Stimulated activated CD4-positive, alpha-beta T cell treated with anti-CD3 and anti-CD28 coated beads, Interleukin-2, amount 100 ng/mL, for 4 hours (primary cell): ENCODE data around the gene CHST3.

ENCODE experiments used
- DNase-seq: peaks from one replicate; pipeline ENCODE4 v3.0.0-alpha.2; 2020; ENCODE audit warnings: low read depth

The CHST3 gene

DNA sequence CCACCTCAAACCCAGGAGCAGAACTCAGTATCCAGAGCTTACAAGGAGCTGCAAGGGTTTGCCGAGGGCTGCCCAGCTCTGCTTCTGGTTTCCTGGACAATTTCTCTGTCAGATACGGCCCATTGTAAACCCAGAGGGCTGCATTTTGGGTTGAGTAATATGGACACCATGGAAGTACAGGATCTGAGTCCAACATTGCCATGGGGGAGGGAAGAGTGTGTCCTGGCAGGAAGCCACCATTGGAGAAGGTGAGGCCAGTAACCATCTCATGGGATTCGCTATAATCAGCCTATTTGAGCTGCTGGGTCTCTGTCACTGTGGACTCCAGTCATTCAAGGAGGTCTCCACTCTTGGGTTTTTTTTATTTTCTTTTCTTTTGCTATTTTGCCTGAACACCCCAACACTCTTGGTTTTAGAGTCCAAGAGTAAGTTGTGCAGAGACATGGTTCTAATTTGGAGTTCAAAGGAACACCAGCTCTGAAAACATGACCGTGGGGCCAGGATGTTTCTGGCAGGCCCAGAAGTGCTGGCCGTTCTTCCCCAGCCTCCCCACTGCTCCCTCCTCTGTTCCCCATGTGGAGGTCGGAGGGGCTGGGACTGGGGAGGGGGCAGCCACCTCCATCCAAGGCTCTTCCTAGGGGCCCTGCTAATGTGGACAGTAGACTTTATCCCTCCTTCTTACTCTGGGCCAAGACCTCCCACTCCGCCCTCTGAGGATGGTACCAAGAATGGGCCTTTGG, 46.2 kb downstream of the CHST3 start:
- DNase-seq: no peak

DNA sequence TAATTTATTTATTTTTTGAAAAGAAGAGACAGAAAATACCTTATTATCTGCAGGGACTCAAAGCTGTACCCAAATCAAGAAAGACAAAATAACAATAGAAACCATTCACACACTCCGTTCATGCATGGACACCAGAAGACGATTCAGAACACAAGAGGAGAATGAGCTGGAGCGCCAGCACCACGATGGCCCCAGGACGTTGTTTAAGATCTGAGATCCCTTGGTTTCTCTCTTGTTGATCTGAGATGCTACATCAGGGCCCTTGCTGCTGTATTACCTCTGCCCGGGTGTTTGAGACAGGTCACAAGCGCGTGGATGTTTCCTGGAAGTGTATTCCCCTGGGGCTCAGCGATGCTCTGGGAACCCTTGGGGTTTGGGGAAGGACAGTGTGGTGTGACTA, 46.8 kb downstream of the CHST3 start:
- no peak for DNase-seq

DNA sequence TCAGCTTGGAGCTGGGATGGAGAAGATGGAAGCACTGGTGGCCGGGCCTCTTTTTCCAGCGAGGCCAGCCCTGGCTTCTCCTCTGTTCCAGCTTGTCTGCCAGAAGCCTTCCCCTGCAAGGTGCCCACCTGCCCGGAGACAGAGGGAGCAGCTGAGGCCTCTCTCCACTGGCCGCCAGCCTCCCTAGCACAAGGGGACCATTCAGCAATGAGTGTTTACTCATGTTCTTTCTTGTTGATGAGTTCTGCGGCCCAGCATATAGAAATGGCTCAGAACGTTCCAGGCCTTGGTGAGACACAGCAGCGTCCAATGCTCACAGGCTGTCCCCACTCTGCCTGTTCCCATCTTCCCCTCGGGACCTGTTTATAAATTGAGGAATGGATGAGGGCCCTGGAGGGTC, 47.3 kb downstream of the CHST3 start:
- DNase-seq: no peak

DNA sequence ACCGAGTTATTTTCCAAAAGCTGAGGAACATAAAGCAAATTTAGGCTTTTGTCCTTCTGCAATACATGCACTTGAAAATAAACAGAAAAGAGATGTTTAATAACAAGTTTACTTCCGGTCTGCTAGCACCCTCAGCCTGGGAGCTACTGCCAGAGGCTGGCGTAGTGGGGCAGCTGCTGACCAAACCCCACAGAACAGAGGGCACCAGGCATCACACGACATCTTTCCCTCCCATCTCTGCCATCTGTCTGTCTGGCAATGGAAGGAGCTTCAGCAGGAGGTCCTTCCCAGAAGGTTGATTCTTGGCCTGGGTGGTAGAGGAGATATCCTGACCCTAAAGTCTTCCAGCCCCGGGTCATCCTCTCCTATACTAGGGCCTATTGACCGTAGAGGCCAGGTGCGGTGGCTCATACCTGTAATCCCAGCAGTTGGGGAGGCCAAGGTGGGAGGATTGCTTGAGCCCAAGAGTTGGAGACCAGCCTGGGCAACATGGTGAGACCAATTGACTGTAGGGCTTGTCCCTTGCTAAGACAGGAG, 47.8 kb downstream of the CHST3 start:
- DNase-seq: no peak

DNA sequence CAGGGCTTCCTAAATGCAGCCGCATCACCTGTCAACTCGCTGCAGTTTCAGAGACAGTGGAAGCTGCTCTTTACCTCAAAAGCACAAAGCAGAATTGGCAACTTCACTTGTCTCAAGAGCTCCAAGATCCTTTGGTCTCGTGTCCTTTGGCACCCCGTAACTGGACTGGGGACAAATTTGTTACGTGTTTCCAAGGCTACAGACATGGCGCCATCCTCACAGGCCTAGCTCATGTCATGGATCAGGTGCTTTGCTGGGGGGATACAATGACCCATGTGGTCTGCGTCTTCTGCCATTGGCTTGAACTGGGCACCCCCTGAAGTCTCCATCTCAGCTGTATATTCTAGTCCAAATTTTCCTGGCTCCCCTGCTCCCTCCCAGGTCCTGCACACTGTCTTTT, 48.6 kb downstream of the CHST3 start:
- no peak for DNase-seq

DNA sequence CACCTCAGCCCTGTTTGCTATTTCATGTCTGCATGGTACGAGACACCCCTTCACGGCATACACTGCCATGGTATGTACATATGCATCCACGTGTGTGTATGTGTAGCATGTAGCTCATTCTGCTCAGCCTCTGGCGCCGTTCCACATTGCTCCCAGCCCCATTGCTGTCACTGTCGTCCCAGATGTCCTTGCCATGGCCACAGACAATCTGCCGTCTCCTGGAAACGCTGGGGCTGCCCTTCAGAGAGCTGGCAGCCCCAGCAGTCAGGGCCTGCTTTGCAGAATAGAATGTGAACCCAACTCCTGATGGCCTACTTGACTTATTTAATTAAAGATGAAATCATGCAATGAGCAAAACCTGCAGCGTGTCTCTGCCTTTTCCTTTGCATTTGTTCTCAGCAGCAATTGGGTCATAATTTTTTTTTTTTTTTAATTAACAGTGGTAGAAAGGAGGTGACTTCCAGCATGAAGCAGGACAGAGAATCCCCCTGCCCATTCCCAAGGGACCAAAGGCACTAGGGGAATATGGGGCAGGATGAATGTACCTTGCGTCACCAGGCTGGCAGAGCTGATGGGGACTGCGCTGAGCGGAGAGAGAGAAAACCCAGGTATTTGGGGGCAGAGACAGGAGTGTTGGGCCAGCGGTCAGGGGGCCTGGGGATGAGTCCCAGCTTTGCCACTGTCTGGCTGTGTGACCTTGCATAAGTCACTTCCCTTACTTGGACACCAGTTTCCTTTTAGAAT, 49.2 kb downstream of the CHST3 start:
- no peak for DNase-seq

DNA sequence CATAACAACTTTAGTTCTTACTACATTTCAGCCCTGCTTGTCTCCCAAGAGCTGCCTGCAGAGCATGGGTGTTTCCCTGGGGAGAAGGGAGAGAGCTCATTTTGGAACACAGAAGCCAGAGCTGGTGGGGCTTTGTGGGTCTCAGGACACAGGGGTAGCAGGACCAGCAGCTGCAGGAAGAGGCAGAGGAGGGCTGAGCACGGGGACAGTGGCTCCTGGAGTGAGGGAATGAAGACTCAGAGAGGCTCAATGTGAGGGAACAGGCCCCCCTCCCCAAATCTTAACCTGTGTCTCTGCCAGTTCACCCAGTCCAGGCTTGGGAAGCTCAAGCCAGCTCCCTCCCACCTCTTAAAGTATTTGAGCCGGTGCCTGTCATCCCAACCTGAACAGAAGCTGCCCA, 50.0 kb downstream of the CHST3 start:
- no peak for DNase-seq

DNA sequence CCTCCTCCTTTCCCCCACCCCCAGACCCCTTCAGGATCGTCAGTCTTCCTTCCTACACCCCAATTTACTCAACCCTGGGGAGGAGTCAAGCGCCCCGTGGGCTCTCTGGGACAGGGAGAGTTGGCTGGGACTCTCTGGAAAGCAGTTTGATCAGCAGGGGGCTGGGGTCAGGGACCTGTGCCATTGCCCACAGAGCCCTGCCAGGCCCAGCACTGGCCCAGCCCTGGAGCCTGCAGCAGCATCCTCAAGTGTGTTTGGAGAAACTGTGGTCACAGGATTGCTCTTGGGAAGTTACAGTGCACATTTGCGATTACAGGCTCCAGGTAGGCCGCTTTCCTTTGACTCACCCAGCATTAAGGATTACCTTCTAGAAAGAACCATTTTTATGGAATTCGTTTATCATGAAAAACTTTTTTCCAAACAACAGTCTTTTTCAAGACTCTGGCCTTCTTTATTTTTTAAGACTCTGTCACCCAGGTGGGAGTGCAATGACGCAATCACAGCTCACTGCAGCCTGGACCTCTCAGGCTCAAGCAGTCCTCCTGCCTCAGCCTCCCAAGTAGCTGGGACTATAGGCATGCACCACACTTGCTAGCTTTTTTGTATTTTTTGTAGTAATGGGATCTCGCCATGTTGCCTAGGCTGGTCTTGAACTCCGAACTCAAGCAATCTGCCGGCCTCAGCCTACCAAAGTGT, 50.7 kb downstream of the CHST3 start:
- no peak for DNase-seq

DNA sequence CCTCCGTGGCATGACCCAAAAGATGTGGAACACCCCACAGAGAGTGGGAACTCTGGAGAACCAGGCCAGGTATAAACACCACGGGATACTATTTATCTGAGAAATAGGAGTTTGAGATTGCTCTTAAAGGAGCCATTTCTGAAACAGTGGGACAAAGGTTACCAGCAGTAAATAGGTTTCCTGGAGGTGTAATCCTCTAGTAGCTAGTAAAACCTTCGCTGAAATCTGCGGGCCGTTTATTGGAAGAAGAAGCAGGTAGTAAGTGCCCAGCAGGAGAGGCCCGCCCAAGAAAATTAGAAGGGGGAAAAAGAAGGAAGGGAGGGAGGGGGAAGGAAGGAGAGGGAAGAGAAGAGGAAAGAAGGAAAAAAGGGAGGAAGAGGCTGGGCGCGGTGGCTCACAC, 51.6 kb downstream of the CHST3 start:
- DNase-seq: no peak

DNA sequence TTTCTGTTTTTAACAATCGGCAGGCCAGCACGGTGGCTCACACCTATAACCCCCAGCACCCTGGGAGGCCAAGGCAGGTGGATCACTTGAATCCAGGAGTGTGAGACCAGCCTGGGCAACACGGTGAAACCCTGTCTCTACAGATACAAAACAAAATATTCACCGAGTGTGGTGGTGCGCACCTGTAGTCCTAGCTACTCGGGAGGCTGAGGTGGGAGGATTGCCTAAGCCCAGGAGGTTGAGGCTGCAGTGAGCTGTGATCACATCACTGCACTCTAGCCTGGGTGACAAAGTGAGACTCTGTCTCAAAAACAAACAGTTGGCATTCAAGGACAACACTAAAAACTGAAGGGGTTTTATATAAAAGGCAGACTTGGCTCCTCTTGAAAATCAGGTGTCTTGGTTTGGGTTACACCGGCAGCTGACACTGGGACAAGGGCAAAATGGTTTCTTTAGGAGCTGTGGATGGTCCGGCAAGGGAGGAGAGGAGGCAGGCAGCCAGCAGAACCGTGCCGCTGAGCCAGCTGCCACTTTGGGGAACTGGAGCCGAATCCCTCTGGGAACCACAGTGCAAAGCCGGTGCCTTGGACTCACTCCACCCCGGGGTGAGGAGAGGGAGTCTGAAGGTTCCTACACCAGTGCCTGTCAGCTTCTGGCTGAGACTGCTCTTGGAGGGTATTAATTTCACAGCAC, 52.6 kb downstream of the CHST3 start:
- no peak for DNase-seq

DNA sequence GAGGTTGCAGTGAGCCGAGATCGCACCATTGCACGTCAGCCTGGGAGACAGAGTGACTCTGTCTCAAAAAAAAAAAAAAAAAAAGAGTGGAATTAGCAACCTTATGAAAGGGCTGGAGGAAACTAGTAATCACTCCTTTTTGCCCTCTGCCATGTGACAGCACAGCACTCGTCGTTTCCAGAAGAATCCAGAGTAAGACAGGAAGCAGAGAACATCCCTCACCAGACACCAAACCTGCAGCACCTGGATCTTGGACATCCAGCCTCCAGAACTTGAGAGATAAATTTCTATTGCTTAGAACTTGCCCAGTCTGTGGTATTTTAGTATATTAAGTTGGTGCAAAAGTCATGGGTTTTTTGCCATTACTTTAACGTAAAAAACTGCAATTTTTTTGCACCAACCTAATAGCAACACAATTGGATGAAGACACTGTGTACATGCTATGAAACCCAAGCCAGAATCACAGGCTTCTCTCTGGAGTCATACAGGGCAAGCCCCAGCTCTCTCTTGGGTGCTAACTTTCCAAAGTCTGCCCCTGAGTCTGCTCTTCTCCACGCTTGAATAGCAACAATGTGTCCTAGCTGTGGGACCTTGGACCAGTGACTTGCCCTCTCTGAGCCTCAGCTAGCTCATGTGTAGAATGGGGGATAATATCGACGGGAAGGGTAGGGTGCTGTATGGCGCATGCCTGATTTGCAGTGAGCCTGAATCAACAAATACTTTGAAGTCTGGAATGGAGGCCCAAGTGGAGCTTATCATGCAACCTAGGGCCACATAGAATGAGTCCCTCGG, 55.1 kb downstream of the CHST3 start:
- no peak for DNase-seq

DNA sequence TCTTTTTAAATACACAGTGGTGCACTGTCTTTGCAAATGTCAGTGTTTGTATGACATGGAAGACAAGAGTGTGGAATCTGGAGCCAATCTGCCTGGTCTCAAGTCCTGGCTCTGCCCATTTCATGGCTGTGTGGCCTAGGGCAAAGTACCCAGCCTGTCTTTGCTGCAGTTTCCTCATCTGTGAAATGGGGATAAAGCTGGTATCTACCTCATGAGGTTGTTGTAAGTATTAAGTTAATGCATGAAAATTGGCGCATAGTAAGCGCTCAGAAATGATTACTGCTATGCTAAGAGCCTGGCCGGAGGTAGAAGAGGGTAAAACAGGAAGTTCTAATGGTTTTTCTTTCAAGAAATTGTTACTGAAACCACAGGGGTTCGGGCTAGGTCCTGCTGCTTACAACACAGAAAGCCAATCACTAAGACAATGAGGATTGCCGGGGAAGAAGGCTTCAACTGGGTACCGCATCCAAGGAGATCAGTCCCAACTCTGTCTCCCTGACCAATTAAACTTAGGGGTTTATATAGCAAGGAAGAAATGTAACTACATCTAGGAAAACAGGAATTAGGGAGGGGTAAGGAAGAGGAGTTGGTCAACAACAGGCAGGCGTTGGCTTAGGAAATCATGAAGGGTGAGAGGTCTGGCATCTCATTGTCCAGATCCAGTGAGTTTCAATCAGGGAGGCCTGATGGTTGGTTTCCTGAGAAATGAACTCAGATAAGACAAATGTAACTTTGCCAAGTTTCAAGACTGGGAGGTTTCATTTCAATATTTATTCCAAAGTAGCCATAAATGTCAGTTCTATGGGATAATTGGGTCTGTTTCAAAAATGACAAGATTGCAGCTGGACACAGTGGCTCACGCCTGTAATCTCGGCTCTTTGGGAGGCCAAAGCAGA, 57.0 kb downstream of the CHST3 start:
- DNase-seq: no peak

DNA sequence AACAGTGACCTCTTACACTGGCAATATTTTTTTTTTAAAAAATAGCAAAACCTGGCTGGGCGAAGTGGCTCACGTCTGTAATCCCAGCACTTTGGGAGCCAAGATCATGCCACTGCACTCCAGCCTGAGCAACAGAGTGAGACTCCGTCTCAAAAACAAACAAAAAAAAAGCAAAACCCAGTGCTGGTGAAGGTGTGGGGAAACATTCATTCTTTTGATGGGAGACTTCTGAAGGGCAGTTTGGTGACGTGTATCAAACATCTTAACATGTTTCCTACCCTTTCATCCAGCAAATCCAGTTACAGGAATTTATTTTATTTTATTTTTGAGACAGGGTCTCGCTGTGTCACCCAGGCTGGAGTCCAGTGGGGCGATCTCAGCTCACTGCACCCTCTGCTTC, 58.0 kb downstream of the CHST3 start:
- no peak for DNase-seq

DNA sequence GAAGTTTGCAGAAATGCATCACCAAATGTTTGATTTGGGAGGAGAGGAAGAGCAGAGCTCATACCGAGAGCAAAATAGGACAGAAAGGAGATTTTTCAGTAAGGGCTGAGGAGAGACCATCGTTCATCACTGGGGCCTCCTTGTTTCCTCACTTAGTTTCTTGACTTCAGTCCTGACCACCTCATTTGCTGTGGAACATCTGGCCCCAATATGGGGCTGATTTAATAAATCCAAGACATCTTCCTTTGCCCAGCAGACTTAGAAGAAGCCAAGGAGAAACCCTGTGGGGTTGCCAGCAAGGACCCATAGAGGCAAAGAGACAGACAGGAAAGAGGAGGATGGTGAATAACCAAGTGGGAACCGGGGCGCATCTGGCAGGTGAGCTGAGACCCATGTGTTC, 60.4 kb downstream of the CHST3 start:
- no peak for DNase-seq

DNA sequence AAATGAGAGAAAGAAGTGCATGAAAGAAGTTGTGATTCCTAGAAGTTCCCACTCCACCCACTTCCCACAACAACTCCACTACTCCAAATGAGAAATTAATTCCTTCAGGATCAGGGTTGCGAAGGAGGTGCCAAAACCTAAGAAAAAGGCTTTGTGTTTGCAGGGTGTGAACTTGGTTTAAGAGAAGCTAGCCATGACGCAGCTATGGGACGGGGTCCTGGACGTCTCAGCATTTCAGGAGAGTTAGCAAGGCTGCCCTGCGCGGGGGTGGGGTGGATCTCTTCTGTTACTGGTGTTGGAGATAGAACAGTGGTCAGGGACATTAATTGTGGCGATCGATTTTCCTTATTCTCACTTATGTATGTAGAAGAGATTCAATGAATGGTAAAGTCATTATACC, 61.2 kb downstream of the CHST3 start:
- DNase-seq: no peak

DNA sequence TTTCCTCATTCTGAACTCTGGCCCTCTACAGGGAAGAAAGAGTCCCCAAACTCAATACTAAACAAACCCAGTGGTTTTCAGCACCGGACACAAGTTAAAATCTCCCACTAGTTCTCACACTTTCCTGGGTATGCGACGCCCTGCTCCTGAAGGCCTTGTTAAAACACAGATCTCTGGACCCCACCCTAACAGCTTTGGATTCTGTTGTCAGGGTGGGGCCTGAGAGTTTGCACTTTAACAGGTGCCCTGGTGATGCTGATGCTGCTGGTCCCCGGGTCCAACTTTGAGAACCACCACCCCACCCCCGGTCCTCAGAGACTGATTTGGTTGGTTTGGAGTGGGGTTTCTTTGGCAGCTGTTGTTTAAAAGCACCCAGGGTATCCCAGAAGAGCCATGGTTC, 61.6 kb downstream of the CHST3 start:
- no peak for DNase-seq

DNA sequence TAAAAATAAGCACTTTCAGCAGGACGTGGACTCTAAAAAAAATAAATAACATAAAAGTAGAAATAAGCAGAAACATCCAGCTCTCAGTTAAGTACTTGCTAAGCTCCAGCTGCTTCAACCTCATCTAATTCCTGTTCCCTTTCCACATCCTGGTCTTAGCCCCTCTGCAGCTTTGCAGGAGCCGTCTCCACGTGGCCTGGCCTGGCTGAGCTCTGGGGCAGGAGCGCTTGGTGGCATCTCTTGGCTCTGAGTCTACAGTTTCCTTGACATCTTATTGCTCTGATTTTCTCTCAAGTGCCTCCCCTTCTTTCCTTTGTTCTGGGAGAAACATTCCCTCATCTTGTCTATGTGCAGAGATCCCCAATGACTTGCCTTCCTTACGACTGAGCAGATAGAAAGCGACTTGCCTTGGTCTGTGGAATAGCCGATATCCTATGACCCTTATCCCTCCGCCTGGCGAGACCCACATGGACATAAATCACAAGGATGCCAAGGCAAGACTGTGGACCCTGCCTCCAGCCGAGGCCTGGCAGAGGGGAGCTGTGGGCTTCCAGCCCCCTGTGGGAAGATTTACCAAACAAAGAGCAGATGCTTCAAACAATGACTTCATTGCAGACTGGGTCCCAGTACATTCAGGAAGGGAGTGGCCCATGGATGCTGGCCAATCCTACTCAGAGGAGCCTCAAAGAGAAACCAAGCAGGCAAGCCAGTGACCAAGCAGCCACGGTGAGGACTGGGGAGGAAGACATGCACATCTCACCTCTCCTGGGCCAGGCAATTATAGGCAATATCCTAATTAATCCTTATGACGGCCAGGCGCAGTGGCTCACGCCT, 62.3 kb downstream of the CHST3 start:
- DNase-seq: no peak

DNA sequence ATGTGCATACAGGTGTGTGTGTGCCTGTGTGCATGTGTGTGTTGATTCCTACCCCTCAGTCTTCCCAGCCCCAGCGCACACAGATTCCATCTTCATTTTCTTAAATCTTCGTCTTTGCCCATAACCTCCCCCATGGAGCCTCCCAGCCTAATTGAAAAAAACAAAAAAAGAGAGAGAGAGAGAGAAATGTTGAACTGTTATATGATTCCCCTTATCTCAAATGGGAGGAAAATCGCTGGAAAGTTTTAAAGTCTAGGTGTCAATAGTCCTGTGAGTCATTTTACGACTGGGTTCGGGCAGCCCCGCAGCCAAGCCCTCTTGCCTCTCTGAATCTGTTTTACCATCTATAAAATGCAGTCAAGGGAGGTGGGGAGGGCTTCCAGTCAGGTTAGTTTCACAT, 63.3 kb downstream of the CHST3 start:
- no peak for DNase-seq

DNA sequence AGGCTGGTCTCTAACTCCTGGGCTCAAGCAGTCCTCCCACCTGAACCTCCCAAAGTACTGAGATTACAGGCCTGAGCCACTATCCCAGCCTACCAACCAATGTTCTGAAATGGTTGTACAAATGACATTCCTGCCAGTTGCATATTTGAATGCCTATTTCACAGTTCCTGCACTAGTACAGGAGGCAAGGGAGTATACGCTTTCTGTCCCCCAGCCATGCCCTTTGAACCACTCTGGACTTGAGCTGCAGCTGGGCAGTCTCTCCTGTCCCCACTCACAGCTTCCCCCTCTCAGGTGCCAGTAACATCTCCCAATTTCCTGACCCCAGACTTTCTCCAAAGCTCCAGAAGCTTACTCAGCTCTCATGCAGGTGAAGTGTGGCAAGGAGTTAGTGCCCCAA, 65.2 kb downstream of the CHST3 start:
- no peak for DNase-seq
